Left cardiac atrium (tissue), 4 donors: Measurements from ENCODE around the gene ZSWIM9. TPM values are rescaled to one million over a fixed set of nuclear protein-coding genes. Genes with fewer than 3 reads are reported as not detected.

Experiments
- ATAC-seq, 2 donors: fragments of 200-7000 bp; cut with Tn5 transposase; one replicate each; pipeline ENCODE4 v1.9.1; 2020; ENCODE audit warnings: mild to moderate bottlenecking in 2 of 2, moderate library complexity in 2 of 2
- DNase-seq: peaks from one replicate; pipeline ENCODE4 v3.0.0-alpha.2; 2020
- intact Hi-C, 2 donors: fragments of 100-400 bp; cut with DNase I; formaldehyde crosslinking; loops; one replicate each; pipeline versions ENCODE4 v1.14.1 to v1.15.1; 2022 to 2023
- long read RNA-seq: library from polyadenylated mRNA; unstranded; transcript quantifications from one replicate; pipeline ENCODE4 v2.0.0, GENCODE V29; 2021
- total RNA-seq, 2 donors: library from RNA; stranded (reverse); fragmentation: NEBNext Ultra II Directional; extraction: Animal tissue kit (Norgen Biotek cat#: 25700); gene quantifications; one replicate each; pipeline ENCODE4 v1.2.1, GENCODE V29; 2021
- donor health status: DM: no; HTN: yes; CAD: no.
- donor health status: DM: no; HTN: yes; CAD: no; lungs with severe emphysema.
- donor health status: DM: yes; HTN: yes; CAD: no.
- donor health status: Dilated cardiomyopathy.

ZSWIM9 gene
- 1 to 10 TPM; 4.6 to 6.2 TPM for total RNA-seq
- long read RNA-seq, result 0 reads

GRCh38 chr19:48169939-48170803, at the start of gene ZSWIM9, which contains the start of gene LIG1:
Gene ZSWIM9 (plus strand): TSS chr19:48170680. CDS start chr19:48171803, 1,123 bp downstream.
Gene LIG1 (minus strand): TSS chr19:48170344. CDS start chr19:48165566, 4,778 bp downstream.
- DNase-seq (peak; percentile 93), ATAC-seq (peak; percentile 97)
- intact Hi-C loops, result no loop called here

GRCh38 chr19:48121066-48121465, 49.4 kb upstream of the ZSWIM9 start:
- ATAC-seq (no peak), DNase-seq (no peak)
- intact Hi-C loops, result no loop called here

GRCh38 chr19:48121909-48122371, 48.5 kb upstream of the ZSWIM9 start:
- peak; percentile 46 for DNase-seq
- intact Hi-C loops, result no loop called here
- peak; percentile 65 to 83 for ATAC-seq

- no peak for DNase-seq
- intact Hi-C loops, result no loop called here
- ATAC-seq, result peak in 1 of 2 donors; percentile 12
These were observed 48.1 kb upstream of the ZSWIM9 start for GRCh38 chr19:48122421-48122820.

- intact Hi-C loops, result no loop called here
These were observed 46.4 kb upstream of the ZSWIM9 start for GRCh38 chr19:48123907-48124651.

GRCh38 chr19:48127561-48127960, 42.9 kb upstream of the ZSWIM9 start:
- intact Hi-C loops, result no loop called here
- no peak for DNase-seq
- no peak for ATAC-seq

More at GRCh38 chr19:48123907-48124651, 46.4 kb upstream of the ZSWIM9 start:
- ATAC-seq (no peak), DNase-seq (no peak)

GRCh38 chr19:48133094-48133493, 37.4 kb upstream of the ZSWIM9 start:
- ATAC-seq (no peak), DNase-seq (no peak)
- intact Hi-C loops, result no loop called here

GRCh38 chr19:48135411-48135810, 35.1 kb upstream of the ZSWIM9 start:
- ATAC-seq (no peak), DNase-seq (no peak)
- intact Hi-C loops, result no loop called here

GRCh38 chr19:48136547-48136946, 33.9 kb upstream of the ZSWIM9 start:
- intact Hi-C loops, result no loop called here
- ATAC-seq, result no peak
- no peak for DNase-seq

GRCh38 chr19:48137411-48137810, 33.1 kb upstream of the ZSWIM9 start:
- DNase-seq (no peak), ATAC-seq (no peak)
- intact Hi-C loops, result no loop called here

- intact Hi-C loops, result no loop called here
- ATAC-seq, result no peak
- DNase-seq, result no peak
These were observed 31.4 kb upstream of the ZSWIM9 start for GRCh38 chr19:48139053-48139452.

GRCh38 chr19:48147597-48148175, 22.8 kb upstream of the ZSWIM9 start:
- intact Hi-C loops, result no loop called here
- ATAC-seq (no peak), DNase-seq (no peak)

- DNase-seq, result no peak
- intact Hi-C loops, result no loop called here
- ATAC-seq, result no peak
These were observed 21.9 kb upstream of the ZSWIM9 start for GRCh38 chr19:48148576-48148975.

- intact Hi-C loops, result no loop called here
- ATAC-seq (no peak), DNase-seq (no peak)
These were observed 21.1 kb upstream of the ZSWIM9 start for GRCh38 chr19:48149430-48149829.

GRCh38 chr19:48152551-48152950, 17.9 kb upstream of the ZSWIM9 start:
- peak; percentile 47 for DNase-seq
- peak in 1 of 2 donors; percentile 49 for ATAC-seq
- intact Hi-C loops, result loop anchor here (2.0 to 5.0 kb wide), 2 partner anchors 45 to 46 kb away; no protein-coding TSS in a partner anchor

GRCh38 chr19:48154003-48154402, 16.5 kb upstream of the ZSWIM9 start:
- ATAC-seq (no peak), DNase-seq (no peak)
- intact Hi-C loops, result loop anchor here in 1 of 2 donors (5.0 kb wide), 1 partner anchor 47 kb away; no protein-coding TSS in a partner anchor

GRCh38 chr19:48158210-48158790, 12.2 kb upstream of the ZSWIM9 start:
- ATAC-seq (peak; percentile 74 to 81), DNase-seq (no peak)
- intact Hi-C loops, result no loop called here

- ATAC-seq, result no peak
- no peak for DNase-seq
- intact Hi-C loops, result no loop called here
These were observed 1.8 kb upstream of the ZSWIM9 start for GRCh38 chr19:48168689-48169088.

GRCh38 chr19:48169578-48169938, 922 bp upstream of the ZSWIM9 start:
- DNase-seq, result peak; percentile 77
- intact Hi-C loops, result no loop called here
- peak; percentile 51 to 74 for ATAC-seq
